GM04504 (cell line): Measurements from ENCODE around the gene AMBRA1.

Experiments used
- DNase-seq: peaks from one replicate; pipeline ENCODE4 v3.0.0-alpha.2; 2012; ENCODE audit warnings: low read depth

Gene AMBRA1

GRCh38 chr11:46593550-46594373 is at the start of gene AMBRA1:
Gene AMBRA1, minus strand, starts transcription at chr11:46594023. Its CDS starts 45,643 bp downstream, at chr11:46548380.
- peak; percentile 86 for DNase-seq

DNA sequence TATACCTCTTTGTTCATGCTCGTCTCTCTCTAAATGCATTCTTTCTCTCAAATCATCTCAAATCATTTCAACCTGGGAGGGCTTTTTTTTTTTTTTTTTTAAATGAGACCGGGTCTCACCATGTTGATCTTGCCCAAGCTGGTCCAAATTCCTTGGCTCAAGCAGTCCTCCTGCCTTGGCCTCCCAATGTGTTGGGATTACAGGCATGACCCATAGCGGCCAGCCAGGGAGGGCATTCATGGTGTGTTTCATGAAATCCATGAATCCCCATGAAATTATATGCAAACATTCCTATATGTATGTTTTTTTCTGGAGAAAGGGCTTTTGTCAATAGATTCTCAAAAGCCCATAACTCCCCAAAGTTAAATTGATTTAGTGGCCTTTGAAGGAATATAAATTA is 49.7 kb upstream of the AMBRA1 start:
- DNase-seq = no peak

DNA sequence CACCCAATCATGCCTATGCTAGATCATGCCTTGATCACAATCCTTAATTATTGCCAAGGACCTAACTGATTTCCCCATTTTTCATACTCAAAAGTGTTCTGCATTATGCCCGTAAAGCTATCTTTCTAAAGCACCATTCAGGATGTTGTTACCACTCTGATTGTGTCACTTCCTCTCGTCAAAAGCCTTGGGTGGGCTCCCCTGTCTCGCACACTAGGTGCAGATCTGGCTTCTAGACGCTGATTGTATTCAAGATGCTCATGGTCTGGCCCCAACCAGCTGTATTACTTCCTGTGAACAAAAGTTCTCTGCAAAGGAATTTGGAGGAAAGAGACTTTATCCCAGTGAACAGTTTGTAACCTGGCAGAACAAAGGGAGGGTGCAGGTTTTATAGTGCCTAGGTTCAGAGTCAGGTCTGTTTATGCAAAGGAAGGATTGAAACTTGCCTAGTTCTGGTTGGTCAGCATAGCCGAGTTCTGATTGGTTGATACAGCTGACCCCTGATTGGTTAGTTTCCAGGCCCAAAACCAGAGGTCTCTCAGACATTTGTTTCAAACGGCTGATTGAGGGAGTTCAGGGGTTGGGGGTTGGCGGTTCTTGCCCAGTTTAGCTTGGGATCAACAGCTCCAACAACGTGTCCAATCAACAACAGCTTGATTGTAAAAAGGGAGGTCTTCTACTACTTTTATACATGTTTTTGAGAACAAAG is 49.0 kb upstream of the AMBRA1 start:
- DNase-seq = no peak

- DNase-seq = no peak
Observed at GRCh38 chr11:46641639-46642038, 47.8 kb upstream of the AMBRA1 start.

DNA sequence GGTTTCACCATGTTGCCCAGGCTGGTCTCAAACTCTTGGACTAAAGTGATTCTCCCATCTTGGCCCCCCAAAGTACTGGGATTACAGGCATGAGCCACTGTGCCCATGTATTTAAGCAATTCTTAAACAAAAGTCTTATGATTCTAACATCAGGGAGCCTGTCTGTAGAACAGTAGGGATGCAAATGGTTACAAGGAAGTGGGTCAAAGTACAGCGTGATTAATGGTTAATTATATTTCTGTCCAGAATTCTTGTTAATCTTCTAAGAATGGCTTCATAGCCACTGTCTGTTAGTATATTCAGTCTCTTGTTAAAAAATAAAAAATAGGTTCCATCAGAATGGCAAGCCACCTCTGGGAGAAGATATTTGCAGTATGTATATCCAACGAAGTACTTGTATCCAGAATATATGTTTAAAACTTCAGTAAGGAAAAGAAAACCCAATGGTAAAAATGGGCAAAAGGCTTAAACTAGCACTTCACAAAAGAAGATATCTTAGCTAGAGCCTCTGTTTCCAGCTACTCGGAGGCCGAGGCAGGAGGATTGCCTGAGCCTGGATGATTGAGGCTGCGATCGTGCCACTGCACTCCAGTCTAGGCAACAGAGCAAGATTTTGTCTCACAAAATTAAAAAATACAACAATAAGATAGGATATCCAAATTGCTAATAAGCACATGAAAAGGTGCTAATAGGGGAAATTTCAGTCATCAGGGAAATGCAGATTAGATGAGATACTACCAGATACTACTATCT is 46.4 kb upstream of the AMBRA1 start:
- DNase-seq = no peak

- DNase-seq = no peak
Observed at GRCh38 chr11:46639197-46639839, 45.5 kb upstream of the AMBRA1 start.

GRCh38 chr11:46637546-46637945 is 43.7 kb upstream of the AMBRA1 start:
- DNase-seq = no peak

DNA sequence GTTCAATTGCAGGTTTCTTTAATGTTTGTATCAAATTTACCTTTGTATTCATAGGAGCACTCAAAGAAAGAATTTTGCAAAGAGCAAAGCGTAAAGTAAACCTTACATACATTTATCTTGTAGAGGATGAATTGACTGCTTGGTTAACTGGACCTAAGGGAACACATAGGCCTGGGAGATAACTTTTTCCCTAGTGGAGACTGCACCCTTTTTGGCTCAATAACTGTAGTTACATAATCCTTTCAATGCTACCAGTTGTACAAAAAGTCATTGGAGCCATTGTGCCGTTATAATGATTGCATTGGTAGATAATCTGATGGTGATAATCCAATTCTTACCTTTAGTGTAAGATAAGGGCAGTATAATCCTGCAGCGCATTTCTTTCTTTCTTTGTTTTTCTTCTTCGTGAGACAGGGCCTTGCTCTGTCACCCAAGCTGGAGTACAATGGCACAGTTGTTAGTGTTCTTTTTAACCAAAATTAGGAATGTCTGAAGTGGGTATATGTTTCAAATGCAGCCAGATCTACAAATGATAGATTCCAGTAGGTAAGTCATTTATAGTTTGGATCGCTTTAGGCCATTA is 41.8 kb upstream of the AMBRA1 start:
- no peak for DNase-seq

GRCh38 chr11:46633291-46634217 is 39.7 kb upstream of the AMBRA1 start:
- no peak for DNase-seq

- DNase-seq = no peak
Observed at GRCh38 chr11:46632502-46632901, 38.7 kb upstream of the AMBRA1 start.

DNA sequence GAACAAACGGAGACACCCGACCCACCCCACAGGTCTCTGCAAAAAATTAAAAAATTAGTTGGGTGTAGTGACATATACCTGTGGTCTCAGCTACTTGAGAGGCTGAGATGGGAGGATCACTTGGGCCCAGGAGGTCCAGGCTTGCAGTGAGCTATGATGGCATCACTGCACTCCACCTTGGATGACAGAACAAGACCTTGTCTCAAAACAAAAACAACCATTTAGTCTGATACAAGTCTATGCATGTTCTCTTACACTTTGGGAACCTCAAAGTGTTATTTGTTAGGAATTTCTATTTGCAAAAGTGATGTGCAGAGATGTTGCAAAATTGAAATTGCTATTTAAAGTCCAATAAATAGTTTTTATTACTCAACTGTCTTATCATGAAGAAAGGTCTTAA is 37.9 kb upstream of the AMBRA1 start:
- no peak for DNase-seq

DNA sequence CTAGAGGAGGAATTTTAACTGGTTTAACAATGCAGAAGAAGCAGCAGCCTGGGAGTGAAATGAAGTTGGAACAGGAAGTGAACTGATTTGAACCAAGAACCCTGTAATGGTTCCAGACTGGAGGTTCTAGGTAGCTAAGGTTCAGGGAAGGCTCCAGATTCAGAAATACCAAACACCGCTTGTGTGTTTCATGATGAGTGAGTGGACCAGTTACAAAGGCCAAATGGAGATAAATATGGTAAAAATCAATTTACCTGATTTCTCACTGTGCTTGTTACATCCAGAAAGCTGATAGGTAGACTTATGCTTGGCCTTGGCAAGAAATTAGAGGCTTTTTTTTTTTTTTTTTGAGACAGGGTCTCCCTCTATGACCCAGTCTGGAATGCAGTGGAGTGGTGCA is 36.4 kb upstream of the AMBRA1 start:
- DNase-seq = no peak

DNA sequence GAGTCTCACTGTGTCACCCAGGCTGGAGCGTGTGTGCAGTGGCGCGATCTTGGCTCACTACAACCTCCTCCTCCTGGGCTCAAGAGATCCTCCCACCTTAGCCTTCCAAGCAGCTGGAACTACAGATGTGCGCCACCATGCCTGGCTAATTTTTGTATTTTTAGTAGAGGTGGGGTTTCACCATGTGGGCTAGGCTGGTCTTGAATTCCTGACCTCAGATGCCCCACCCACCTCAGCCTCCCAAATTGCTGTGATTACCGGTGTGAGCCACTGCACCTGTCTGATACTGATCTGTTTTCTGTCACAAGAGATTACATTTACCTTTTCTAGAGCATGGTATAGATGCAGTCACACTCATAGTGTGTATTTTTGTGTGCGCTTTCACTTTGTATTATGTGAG is 35.1 kb upstream of the AMBRA1 start:
- DNase-seq = no peak

- no peak for DNase-seq
Observed at GRCh38 chr11:46625406-46625805, 31.6 kb upstream of the AMBRA1 start.

DNA sequence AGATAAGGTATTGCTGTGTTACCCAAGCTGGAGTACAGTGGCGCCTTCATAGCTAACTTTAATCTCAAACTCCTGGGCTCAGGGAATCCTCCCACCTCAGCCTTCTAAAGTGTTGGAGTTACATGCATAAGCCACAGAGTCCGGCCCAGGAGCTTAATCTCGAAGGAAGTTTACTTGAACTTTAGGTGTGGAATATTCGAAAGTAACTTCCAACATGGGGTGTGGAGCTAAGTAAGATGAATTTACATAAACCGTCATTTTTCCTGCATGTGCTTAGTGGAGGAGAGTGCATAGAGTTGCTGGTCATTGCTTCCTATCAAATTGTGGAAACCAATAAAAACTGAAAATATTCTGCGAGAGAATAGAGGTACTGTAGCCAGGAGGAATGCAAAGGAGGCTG is 25.0 kb upstream of the AMBRA1 start:
- no peak for DNase-seq

- DNase-seq = no peak
Observed at GRCh38 chr11:46617972-46618314, 24.1 kb upstream of the AMBRA1 start.

DNA sequence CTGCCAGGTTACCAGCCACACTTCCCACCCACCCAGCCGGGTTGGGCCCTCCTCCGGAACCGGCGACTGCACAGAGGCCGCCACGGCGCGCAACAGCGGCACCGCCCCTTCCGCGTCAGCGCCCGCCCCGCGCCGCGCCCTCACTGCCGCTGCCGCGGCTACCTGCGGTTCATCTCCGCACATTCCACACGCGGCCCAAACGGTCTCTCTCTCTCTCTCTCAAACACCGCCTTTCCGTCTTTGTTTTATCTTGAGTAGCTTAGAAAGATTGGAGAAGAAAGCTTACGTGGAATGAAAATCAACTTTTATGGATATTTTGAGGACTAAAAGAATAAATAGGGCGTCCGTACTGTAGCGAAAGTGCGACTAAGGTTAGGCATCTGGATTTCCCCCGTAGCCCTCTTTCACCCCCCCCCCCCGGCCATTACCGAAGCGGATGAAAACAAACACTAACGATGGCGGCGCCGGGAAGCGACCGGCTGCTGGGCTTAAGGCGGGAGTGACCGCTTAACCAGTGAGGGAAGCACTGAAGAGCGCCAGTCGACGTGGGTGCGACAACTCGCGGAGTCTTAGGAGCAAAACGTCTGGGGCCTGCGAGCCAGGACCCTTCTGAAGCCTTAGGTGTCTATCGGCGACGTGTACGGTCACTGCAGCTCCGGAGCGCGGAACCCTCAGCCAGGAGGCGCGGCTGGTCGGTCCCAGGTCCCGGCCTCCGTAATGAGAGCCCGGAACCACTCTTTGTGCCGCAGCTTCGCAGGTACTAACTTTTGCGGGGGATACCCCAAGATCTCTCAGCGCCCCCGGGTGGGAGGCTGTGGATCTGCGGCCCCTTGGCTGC is 23.5 kb upstream of the AMBRA1 start, which contains the start of the genes ATG13 and HARBI1:
ATG13 (plus strand) TSS at position 420 of the 838 bp plus-strand sequence. CDS start 26,739 bp downstream, outside the sequence.
HARBI1 (minus strand) TSS at position 94 of the 838 bp plus-strand sequence. CDS start 990 bp downstream, outside the sequence.
- DNase-seq = peak; percentile 71

GRCh38 chr11:46616551-46617133 is 22.8 kb upstream of the AMBRA1 start:
- DNase-seq = no peak

DNA sequence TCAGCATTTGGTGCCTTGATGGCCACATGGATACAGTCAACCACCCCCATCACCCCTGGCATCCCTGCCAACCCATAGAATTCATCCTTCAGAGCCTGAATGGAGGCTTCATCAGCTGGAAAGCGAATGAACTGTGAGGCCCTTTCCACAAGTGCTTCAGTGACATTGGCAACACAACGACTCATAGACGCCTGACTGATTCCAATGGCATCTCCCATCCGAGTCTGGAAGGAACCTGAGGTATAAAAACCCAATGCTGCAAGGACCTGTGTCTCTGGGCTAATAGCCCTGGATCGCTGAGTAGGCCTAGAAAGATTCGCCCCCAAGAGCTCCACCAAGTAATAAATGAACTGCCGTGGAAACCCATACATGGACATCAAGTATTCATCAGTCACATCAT is 21.9 kb upstream of the AMBRA1 start:
- DNase-seq = no peak
